Esophagus muscularis mucosa (tissue), 4 donors: Measurements from ENCODE around the gene MOCS3. TPM values are rescaled to one million over a fixed set of nuclear protein-coding genes. Genes with fewer than 3 reads are reported as not detected.

ENCODE experiments used
- DNase-seq: peaks from one replicate; pipeline ENCODE4 v3.0.0-alpha.2; 2017; ENCODE audit errors: extremely low spot score
- H3K27ac ChIP-seq, 4 donors: fragments of 200-600 bp; sonication (generic); replicated peaks in 1 of 4; 1 replicate in 3 of 4; 2 replicates in 1 of 4; pipeline ENCODE4 v1.5.1; 2016 to 2019; ENCODE audit warnings: mild to moderate bottlenecking in 1 of 4
- H3K27me3 ChIP-seq, 4 donors: fragments of 200-600 bp; sonication (generic); one replicate each; pipeline versions ENCODE4 v1.5.1 to v1.6.0; 2016 to 2019
- H3K36me3 ChIP-seq, 4 donors: fragments of 200-600 bp; sonication (generic); one replicate each; pipeline ENCODE4 v1.5.1; 2016 to 2019
- H3K4me1 ChIP-seq, 4 donors: fragments of 200-600 bp; sonication (generic); one replicate each; pipeline ENCODE4 v1.5.1; 2016 to 2019
- H3K4me3 ChIP-seq, 4 donors: fragments of 200-600 bp; sonication (generic); 1 replicate in 2 of 4; 2 replicates in 2 of 4; pipeline ENCODE4 v1.5.1; 2016 to 2019; ENCODE audit warnings: mild to moderate bottlenecking in 4 of 4, moderate library complexity in 1 of 4
- H3K9me3 ChIP-seq, 4 donors: fragments of 200-600 bp; sonication (generic); 1 replicate in 3 of 4; 2 replicates in 1 of 4; pipeline ENCODE4 v1.5.1; 2016 to 2019
- EP300 ChIP-seq: sonication (generic); formaldehyde crosslinking; IDR thresholded peaks from one replicate; pipeline ENCODE4 v1.6.1; 2017; ENCODE audit warnings: antibody characterized with exemption
- POLR2A ChIP-seq: fragments of 450-650 bp; IDR thresholded peaks from one replicate; pipeline ENCODE4 v1.6.1; 2017; ENCODE audit warnings: antibody characterized with exemption, moderate library complexity, mild to moderate bottlenecking, low read depth
- POLR2AphosphoS5 ChIP-seq, 2 donors: sonication (generic); formaldehyde crosslinking; IDR thresholded peaks; one replicate each; pipeline ENCODE4 v1.6.1; 2017; ENCODE audit warnings: antibody characterized with exemption in 2 of 2
- WGBS: methylation state at CpG from one replicate; pipeline ENCODE4 v1.1.5; 2018; 5-methylcytosine and 5-hydroxymethylcytosine counted together
- intact Hi-C: fragments of 100-400 bp; cut with DNase I; formaldehyde crosslinking; loops from one replicate; pipeline ENCODE4 v1.15.1; 2023
- total RNA-seq, 4 donors: library from RNA; depleted of rRNA; stranded (reverse); fragments of >200 nt; gene quantifications; one replicate each; pipeline versions ENCODE4 v1.1.0 to v1.2.1, GENCODE V29; 2016
- TF ChIP-seq, protein P1 (sequence below), 3 experiments: fragments of 200-600 bp in 2 of 3; fragments of 450-650 bp in 1 of 3; sonication (generic) in 2 of 3; IDR thresholded peaks; one replicate each; pipeline ENCODE4 v1.5.1; 2017 to 2019; ENCODE audit warnings: antibody characterized with exemption in 3 of 3, mild to moderate bottlenecking in 2 of 3, moderate library complexity in 1 of 3

Gene MOCS3
- total RNA-seq, 4 donors from 2014 or later, result 2.9 to 6.2 (median 4.2) TPM

- no peak for DNase-seq
These were observed 46.6 kb downstream of the MOCS3 start for GRCh38 chr20:51005214-51005613.

GRCh38 chr20:51008718-51009117 is 50.1 kb downstream of the MOCS3 start:
- no peak for DNase-seq
- 87% methylated on average over 5 of the region's 5 CpGs for WGBS
- H3K4me3 ChIP-seq, result no peak overlapping the region
- no peaks in the 10 kb centered on the region for H3K9me3 ChIP-seq
- H3K27ac ChIP-seq, result no peak overlapping the region
- H3K27me3 ChIP-seq, result peaks cover 0 to 33% (median 0%) of the 10 kb centered on the region in 4 donors
- TF ChIP-seq EP300, result no peak
- TF ChIP-seq, protein P1, sequence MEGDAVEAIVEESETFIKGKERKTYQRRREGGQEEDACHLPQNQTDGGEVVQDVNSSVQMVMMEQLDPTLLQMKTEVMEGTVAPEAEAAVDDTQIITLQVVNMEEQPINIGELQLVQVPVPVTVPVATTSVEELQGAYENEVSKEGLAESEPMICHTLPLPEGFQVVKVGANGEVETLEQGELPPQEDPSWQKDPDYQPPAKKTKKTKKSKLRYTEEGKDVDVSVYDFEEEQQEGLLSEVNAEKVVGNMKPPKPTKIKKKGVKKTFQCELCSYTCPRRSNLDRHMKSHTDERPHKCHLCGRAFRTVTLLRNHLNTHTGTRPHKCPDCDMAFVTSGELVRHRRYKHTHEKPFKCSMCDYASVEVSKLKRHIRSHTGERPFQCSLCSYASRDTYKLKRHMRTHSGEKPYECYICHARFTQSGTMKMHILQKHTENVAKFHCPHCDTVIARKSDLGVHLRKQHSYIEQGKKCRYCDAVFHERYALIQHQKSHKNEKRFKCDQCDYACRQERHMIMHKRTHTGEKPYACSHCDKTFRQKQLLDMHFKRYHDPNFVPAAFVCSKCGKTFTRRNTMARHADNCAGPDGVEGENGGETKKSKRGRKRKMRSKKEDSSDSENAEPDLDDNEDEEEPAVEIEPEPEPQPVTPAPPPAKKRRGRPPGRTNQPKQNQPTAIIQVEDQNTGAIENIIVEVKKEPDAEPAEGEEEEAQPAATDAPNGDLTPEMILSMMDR (IDR thresholded peaks at IDR 0.05), result no peak
- TF ChIP-seq POLR2AphosphoS5 (IDR thresholded peaks at IDR 0.05), result no peak
- no peak for TF ChIP-seq POLR2A
- no peaks in the 10 kb centered on the region for H3K4me1 ChIP-seq
- intact Hi-C loops, result no loop called here
- H3K36me3 ChIP-seq, result no peaks in the 10 kb centered on the region

More at GRCh38 chr20:51005214-51005613, 46.6 kb downstream of the MOCS3 start:
- no peaks in the 10 kb centered on the region for H3K36me3 ChIP-seq
- no peak for TF ChIP-seq POLR2AphosphoS5 (IDR thresholded peaks at IDR 0.05)
- H3K4me3 ChIP-seq, result no peak overlapping the region
- intact Hi-C loops, result no loop called here
- H3K27ac ChIP-seq, result no peak overlapping the region
- H3K27me3 ChIP-seq, result peaks cover 0 to 36% (median 0%) of the 10 kb centered on the region in 4 donors
- H3K9me3 ChIP-seq, result no peaks in the 10 kb centered on the region
- H3K4me1 ChIP-seq, result no peaks in the 10 kb centered on the region
- 87% methylated on average over 4 of the region's 7 CpGs for WGBS

GRCh38 chr20:51009303-51010042 is 50.9 kb downstream of the MOCS3 start:
- DNase-seq, result no peak
- no peak overlapping the region for H3K4me3 ChIP-seq
- H3K27me3 ChIP-seq, result peaks cover 0 to 31% (median 0%) of the 10 kb centered on the region in 4 donors
- intact Hi-C loops, result no loop called here
- H3K27ac ChIP-seq, result no peak overlapping the region
- H3K9me3 ChIP-seq, result no peaks in the 10 kb centered on the region
- WGBS, result 84% methylated on average over 47 of the region's 58 CpGs
- no peaks in the 10 kb centered on the region for H3K36me3 ChIP-seq
- H3K4me1 ChIP-seq, result no peaks in the 10 kb centered on the region
- no peak for TF ChIP-seq POLR2AphosphoS5 (IDR thresholded peaks at IDR 0.05)
- no peak for TF ChIP-seq EP300
- TF ChIP-seq POLR2A, result no peak

- Histone ChIP-seq H3K4me3 (no peak overlapping the region), H3K27me3 (peaks cover 0 to 32% (median 0%) of the 10 kb centered on the region in 4 donors), H3K4me1 (no peaks in the 10 kb centered on the region), H3K9me3 (no peaks in the 10 kb centered on the region), H3K36me3 (no peaks in the 10 kb centered on the region), H3K27ac (no peak overlapping the region)
- TF ChIP-seq EP300, result no peak
- TF ChIP-seq POLR2A, result no peak
- no peak for TF ChIP-seq POLR2AphosphoS5 (IDR thresholded peaks at IDR 0.05)
- TF ChIP-seq, protein P1 (IDR thresholded peaks at IDR 0.05), result no peak
- intact Hi-C loops, result no loop called here
- DNase-seq, result no peak
- 81% methylated on average over 31 of the region's 33 CpGs for WGBS
These were observed 51.4 kb downstream of the MOCS3 start for GRCh38 chr20:51010043-51010365.

GRCh38 chr20:51010932-51011331 is 52.3 kb downstream of the MOCS3 start:
- peaks cover 0 to 33% (median 0%) of the 10 kb centered on the region in 4 donors for H3K27me3 ChIP-seq
- H3K4me1 ChIP-seq, result no peaks in the 10 kb centered on the region
- H3K9me3 ChIP-seq, result no peaks in the 10 kb centered on the region
- DNase-seq, result no peak
- TF ChIP-seq, protein P1 (IDR thresholded peaks at IDR 0.05), result no peak
- no peaks in the 10 kb centered on the region for H3K36me3 ChIP-seq
- WGBS, result 92% methylated on average over 3 of the region's 3 CpGs
- intact Hi-C loops, result no loop called here
- H3K27ac ChIP-seq, result no peak overlapping the region
- no peak overlapping the region for H3K4me3 ChIP-seq

- Histone ChIP-seq H3K4me3 (no peak overlapping the region), H3K9me3 (no peaks in the 10 kb centered on the region), H3K36me3 (no peaks in the 10 kb centered on the region), H3K27ac (no peak overlapping the region), H3K4me1 (no peaks in the 10 kb centered on the region), H3K27me3 (peaks cover 0 to 33% (median 0%) of the 10 kb centered on the region in 4 donors)
- 93% methylated on average over 4 of the region's 4 CpGs for WGBS
- DNase-seq, result no peak
- no peak for TF ChIP-seq POLR2A
- TF ChIP-seq POLR2AphosphoS5 (IDR thresholded peaks at IDR 0.05), result no peak
- TF ChIP-seq, protein P1 (IDR thresholded peaks at IDR 0.05), result no peak
- no peak for TF ChIP-seq EP300
- intact Hi-C loops, result no loop called here
These were observed 52.9 kb downstream of the MOCS3 start for GRCh38 chr20:51011479-51011878.
